T-helper 9 cell (primary cell): Measurements from ENCODE around the gene MLLT3.

Experiments
- DNase-seq: peaks from one replicate; pipeline ENCODE4 v3.0.0-alpha.2; 2020

Gene MLLT3

GRCh38 chr9:20624201-20625002 lies 2.1 kb upstream of the MLLT3 start:
- DNase-seq, result peak; percentile 18

- no peak for DNase-seq
Measured at GRCh38 chr9:20623748-20624124, 1.4 kb upstream of the MLLT3 start.

- DNase-seq, result peak; percentile 54
Measured at GRCh38 chr9:20623021-20623747, 885 bp upstream of the MLLT3 start.

GRCh38 chr9:20621471-20622329 lies 599 bp downstream of the MLLT3 start:
- peak; percentile 68 for DNase-seq

GRCh38 chr9:20620650-20621470 lies 1.4 kb downstream of the MLLT3 start:
- DNase-seq, result peak; percentile 42

- no peak for DNase-seq
Measured at GRCh38 chr9:20619487-20620200, 2.7 kb downstream of the MLLT3 start.

GRCh38 chr9:20618361-20618802 lies 3.9 kb downstream of the MLLT3 start:
- DNase-seq, result no peak

- no peak for DNase-seq
Measured at GRCh38 chr9:20616808-20617207, 5.5 kb downstream of the MLLT3 start.

GRCh38 chr9:20614602-20615216 lies 7.6 kb downstream of the MLLT3 start:
- no peak for DNase-seq

GRCh38 chr9:20611691-20612287 lies 10.5 kb downstream of the MLLT3 start:
- DNase-seq, result no peak

- no peak for DNase-seq
Measured at GRCh38 chr9:20610591-20610990, 11.7 kb downstream of the MLLT3 start.

GRCh38 chr9:20608582-20608981 lies 13.7 kb downstream of the MLLT3 start:
- DNase-seq, result no peak

- no peak for DNase-seq
Measured at GRCh38 chr9:20606652-20607051, 15.6 kb downstream of the MLLT3 start.

GRCh38 chr9:20604562-20604961 lies 17.7 kb downstream of the MLLT3 start:
- DNase-seq, result no peak

GRCh38 chr9:20603524-20604268 lies 18.6 kb downstream of the MLLT3 start:
- DNase-seq, result no peak

GRCh38 chr9:20601292-20601691 lies 21.0 kb downstream of the MLLT3 start:
- no peak for DNase-seq

- DNase-seq, result no peak
Measured at GRCh38 chr9:20599195-20599594, 23.1 kb downstream of the MLLT3 start.

GRCh38 chr9:20598367-20598766 lies 23.9 kb downstream of the MLLT3 start:
- no peak for DNase-seq

- no peak for DNase-seq
Measured at GRCh38 chr9:20597862-20598261, 24.4 kb downstream of the MLLT3 start.

- no peak for DNase-seq
Measured at GRCh38 chr9:20594608-20595007, 27.7 kb downstream of the MLLT3 start.
